Measurements from ENCODE around the gene TRPM5.

- TF ChIP-seq POLR2A (IDR thresholded peaks at IDR 0.05), result no peak
- no peak for TF ChIP-seq CTCF (IDR thresholded peaks at IDR 0.05)
- TF ChIP-seq POLR2AphosphoS5 (IDR thresholded peaks at IDR 0.05), result no peak
Observed at GRCh38 chr11:2453436-2453835, 9.1 kb upstream of the TRPM5 start.

Measured in stomach (tissue), 4 donors.